Activated CD4-positive, alpha-beta memory T cell treated with anti-CD3 and anti-CD28 coated beads for 36 hours (primary cell): ENCODE measurements around the gene CRYBB3. TPM values are rescaled to one million over a fixed set of nuclear protein-coding genes. Genes with fewer than 3 reads are reported as not detected.

Experiments used
- CTCF ChIA-PET: fragments of 350-600 bp; sonication (Branson Sonifier 250); formaldehyde crosslinking; loops from one replicate; lab custom pipeline; 2021; ENCODE audit warnings: antibody characterized with exemption, inconsistent platforms; lab: Charles Lee
- POLR2A ChIA-PET: fragments of 350-600 bp; sonication (Branson Sonifier 250); formaldehyde crosslinking; loops from one replicate; lab custom pipeline; 2021; ENCODE audit warnings: antibody characterized with exemption; lab: Charles Lee
- DNase-seq: peaks from one replicate; pipeline ENCODE4 v3.0.0-alpha.2; 2020
- H3K27ac Mint-ChIP-seq: one replicate; pipeline ENCODE4 v1.8.0; 2021; ENCODE audit warnings: mixed read lengths
- H3K27me3 Mint-ChIP-seq: one replicate; pipeline ENCODE4 v1.8.0; 2021; ENCODE audit warnings: mixed read lengths
- H3K36me3 Mint-ChIP-seq: one replicate; pipeline ENCODE4 v1.8.0; 2021; ENCODE audit warnings: mixed read lengths
- H3K4me1 Mint-ChIP-seq: one replicate; pipeline ENCODE4 v1.8.0; 2021; ENCODE audit warnings: low read depth, mixed read lengths
- H3K4me3 Mint-ChIP-seq: one replicate; pipeline ENCODE4 v1.8.0; 2021; ENCODE audit warnings: mild to moderate bottlenecking, mixed read lengths
- H3K9me3 Mint-ChIP-seq: one replicate; pipeline ENCODE4 v1.8.0; 2021; ENCODE audit warnings: mixed read lengths
- intact Hi-C: fragments of 100-400 bp; cut with micrococcal nuclease; formaldehyde crosslinking; loops from one replicate; pipeline ENCODE4 v1.15.1; 2023
- total RNA-seq, 2 experiments: library from RNA; stranded (reverse); gene quantifications; one replicate each; pipeline ENCODE4 v1.2.3, GENCODE V29; 2021

CRYBB3 gene
- total RNA-seq, 2 experiments from 2014 or later, result 0.27 to 0.43 TPM

DNA sequence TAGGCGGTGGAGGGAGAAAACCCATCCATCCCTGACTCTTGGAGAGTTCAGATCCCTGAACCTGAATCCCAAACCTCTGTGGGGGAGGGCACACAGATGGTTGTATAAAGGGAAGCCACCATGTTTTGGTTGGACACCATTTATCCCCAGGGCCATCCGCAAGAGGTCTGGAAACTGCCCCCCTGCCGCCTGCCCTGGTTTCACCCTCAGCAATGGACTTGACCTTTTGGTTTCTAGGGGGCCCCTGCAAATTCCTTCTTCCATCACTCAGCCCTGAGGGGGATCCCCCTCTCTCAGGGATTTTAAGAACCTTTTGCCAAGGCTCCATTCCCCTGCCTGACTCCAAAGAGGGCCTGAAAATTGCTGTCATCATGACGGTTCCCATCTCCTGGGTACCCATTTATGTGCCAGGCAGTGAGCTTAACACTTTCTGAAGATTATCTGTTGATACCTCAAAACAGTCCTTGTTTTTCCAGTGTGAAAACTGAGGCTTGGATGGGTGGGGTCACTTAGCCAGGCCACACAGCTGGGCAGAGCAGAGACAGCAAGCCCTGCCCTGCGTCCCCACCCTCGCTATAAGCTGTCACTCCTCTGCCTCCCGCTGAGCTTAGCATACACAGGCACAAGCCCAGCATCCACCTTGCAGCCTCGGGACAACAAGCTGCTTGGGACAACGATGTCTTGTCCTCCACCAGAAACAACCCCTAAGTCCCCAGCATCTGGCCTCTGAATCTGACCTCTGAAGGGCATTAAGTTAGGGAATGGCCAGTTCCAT is 33.2 kb upstream of the CRYBB3 start:
- no peaks in the 10 kb centered on the region for H3K9me3 Mint-ChIP-seq
- H3K36me3 Mint-ChIP-seq, result no peaks in the 10 kb centered on the region
- CTCF ChIA-PET, result interaction anchor here (1.4 to 2.5 kb wide), 2 partner anchors 36 to 228 kb away, joined by 4 to 9 read pairs; no protein-coding TSS in a partner anchor
- POLR2A ChIA-PET, result no interaction called here
- no peak overlapping the region for H3K4me3 Mint-ChIP-seq
- no peak overlapping the region for H3K27ac Mint-ChIP-seq
- intact Hi-C loops, result no loop called here
- H3K4me1 Mint-ChIP-seq, result no peaks in the 10 kb centered on the region
- no peak for DNase-seq
- no peaks in the 10 kb centered on the region for H3K27me3 Mint-ChIP-seq

DNA sequence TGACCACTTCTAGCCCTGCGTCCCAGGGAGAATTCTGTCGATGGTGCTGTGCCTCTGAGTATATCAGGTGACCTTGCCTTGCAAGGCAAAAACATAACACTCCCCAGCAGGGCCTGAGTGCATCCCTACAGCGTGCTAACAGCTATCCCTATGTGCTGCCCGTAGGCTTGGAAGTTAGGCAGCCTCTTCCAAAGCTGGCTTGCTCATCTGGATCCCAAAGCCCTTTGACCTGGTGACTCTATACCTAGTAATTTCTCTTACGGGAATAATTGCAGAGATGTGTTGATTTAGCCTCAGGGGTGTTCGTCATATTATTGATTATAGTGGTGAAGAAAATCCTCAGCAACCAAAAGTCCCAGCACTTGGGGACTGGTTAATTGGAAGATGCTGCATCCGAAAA is 32.6 kb upstream of the CRYBB3 start:
- no peaks in the 10 kb centered on the region for H3K9me3 Mint-ChIP-seq
- H3K27ac Mint-ChIP-seq, result no peak overlapping the region
- H3K4me1 Mint-ChIP-seq, result no peaks in the 10 kb centered on the region
- no peak overlapping the region for H3K4me3 Mint-ChIP-seq
- POLR2A ChIA-PET, result no interaction called here
- intact Hi-C loops, result no loop called here
- H3K36me3 Mint-ChIP-seq, result no peaks in the 10 kb centered on the region
- CTCF ChIA-PET, result interaction anchor here (1.4 to 2.5 kb wide), 2 partner anchors 35 to 228 kb away, joined by 4 to 9 read pairs; no protein-coding TSS in a partner anchor
- DNase-seq, result no peak
- no peaks in the 10 kb centered on the region for H3K27me3 Mint-ChIP-seq

DNA sequence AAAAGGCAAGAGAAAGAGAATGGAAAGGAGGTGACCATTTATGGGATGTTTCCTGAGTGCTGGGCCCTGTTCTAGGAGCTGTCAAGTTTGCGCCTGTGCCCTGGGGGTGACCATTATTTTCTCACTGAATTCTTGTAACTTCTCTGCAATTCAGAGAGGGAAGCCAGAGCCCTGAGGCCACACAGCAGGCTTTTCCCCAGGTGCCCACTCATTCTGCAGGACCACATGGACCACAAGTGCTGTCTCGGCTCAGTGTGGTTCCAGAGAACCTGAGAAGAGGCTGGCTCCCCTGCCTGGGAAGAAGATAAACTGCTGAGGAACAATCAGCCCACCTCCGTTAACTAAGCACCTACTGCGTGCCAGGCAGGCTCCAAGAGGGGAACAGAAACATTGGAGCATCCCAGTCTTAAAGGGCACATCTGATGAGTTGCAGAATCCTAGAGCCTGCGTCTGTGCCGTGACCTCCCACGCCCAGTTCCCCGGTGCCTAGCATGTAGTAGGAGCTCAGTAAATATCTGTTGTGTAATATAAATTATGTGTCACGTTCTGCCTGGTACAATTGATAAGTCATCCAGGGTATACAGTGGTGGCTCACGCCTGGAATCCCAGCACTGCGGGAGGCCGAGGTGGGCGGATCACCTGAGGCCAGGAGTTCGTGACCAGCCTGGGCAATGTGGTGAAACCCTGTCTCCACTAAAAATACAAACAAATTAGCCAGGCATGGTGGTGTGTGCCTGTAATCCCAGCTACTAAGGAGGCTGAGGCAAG is 31.6 kb upstream of the CRYBB3 start:
- intact Hi-C loops, result no loop called here
- H3K4me1 Mint-ChIP-seq, result no peaks in the 10 kb centered on the region
- H3K36me3 Mint-ChIP-seq, result no peaks in the 10 kb centered on the region
- no peak overlapping the region for H3K27ac Mint-ChIP-seq
- DNase-seq, result no peak
- no peaks in the 10 kb centered on the region for H3K9me3 Mint-ChIP-seq
- H3K27me3 Mint-ChIP-seq, result no peaks in the 10 kb centered on the region
- ChIA-PET POLR2A (no interaction called here), CTCF (interaction anchor here (1.4 kb wide), 1 partner anchor 229 kb away, joined by 4 read pairs; no protein-coding TSS in a partner anchor)
- no peak overlapping the region for H3K4me3 Mint-ChIP-seq

DNA sequence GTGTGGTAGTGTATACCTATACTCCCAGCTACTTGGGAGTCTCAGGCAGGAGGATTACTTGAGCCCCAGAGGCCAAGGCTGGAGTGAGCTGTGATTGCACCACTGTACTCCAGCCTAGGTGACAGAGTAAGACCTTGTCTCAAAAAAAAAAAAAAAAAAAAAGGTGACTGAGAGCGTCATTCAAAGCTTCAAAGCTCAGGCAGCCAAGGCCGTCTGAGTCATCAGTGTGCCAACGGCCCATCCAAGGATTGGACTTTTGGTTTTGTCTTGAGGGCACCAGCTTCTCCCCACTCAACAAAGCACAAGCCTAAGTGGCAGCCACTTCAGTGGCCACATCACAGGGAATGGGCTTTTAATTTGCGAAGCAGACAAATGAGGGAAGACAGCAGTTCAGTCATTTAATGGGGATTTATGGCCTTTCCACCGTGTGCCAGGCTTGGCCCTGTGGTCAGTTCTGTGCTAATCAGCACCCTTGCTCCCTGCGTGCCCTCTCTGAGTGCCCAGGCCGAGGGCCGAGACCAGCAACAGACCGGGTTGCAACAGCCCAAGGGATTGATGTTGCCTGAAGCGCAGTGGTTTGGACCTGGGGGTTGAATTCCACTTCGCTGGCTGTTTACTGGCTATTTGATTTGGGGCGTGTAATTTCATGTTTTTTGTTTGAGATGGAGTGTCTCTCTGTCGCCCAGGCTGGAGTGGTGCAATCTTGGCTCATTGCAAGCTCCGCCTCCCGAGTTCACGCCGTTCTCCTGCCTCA is 30.2 kb upstream of the CRYBB3 start:
- no peaks in the 10 kb centered on the region for H3K9me3 Mint-ChIP-seq
- H3K36me3 Mint-ChIP-seq, result no peaks in the 10 kb centered on the region
- H3K27me3 Mint-ChIP-seq, result no peaks in the 10 kb centered on the region
- no peak overlapping the region for H3K4me3 Mint-ChIP-seq
- H3K27ac Mint-ChIP-seq, result no peak overlapping the region
- intact Hi-C loops, result loop anchor here (5.0 kb wide), 2 partner anchors 87 to 107 kb away; no protein-coding TSS in a partner anchor
- ChIA-PET CTCF (interaction anchor here (2.6 to 4.5 kb wide), 2 partner anchors 58 to 88 kb away, joined by 11 to 36 read pairs; no protein-coding TSS in a partner anchor), POLR2A (no interaction called here)
- DNase-seq, result no peak
- H3K4me1 Mint-ChIP-seq, result no peaks in the 10 kb centered on the region

DNA sequence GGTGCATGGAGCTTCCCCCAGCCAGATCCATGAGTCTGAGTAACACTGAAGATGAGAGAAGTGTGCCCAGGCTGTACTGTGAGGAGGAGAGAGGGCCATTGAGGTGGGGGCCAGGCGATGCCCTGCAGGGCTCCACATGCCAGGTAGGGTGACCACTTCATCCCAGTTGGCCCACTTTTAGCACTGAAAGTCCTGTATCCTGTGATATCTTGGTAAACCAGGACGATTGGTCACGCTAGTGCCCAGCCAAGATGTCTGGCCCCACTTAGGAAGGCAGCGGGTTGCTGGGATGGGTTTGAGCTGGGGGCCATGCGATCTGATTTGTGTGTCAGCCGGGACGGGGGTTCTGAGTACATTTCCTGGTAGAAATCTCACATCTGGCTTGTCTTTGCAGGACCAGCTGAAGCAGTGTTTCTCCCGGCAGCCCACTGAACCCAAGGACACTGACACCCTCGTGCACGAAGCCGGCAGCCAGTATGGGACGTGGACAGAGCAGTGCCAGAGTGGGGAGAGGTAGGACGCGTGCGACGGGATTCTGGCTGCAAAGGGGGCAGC is 29.2 kb upstream of the CRYBB3 start:
- intact Hi-C loops, result loop anchor here (5.0 kb wide), 2 partner anchors 88 to 108 kb away; no protein-coding TSS in a partner anchor
- Mint-ChIP-seq H3K27me3 (no peaks in the 10 kb centered on the region), H3K4me3 (no peak overlapping the region), H3K9me3 (no peaks in the 10 kb centered on the region), H3K27ac (no peak overlapping the region), H3K36me3 (peaks cover 2% of the 10 kb centered on the region), H3K4me1 (no peaks in the 10 kb centered on the region)
- DNase-seq, result no peak
- ChIA-PET CTCF (interaction anchor here (2.6 to 4.5 kb wide), 3 partner anchors 59 to 110 kb away, joined by 11 to 36 read pairs (median 14); no protein-coding TSS in a partner anchor), POLR2A (no interaction called here)

DNA sequence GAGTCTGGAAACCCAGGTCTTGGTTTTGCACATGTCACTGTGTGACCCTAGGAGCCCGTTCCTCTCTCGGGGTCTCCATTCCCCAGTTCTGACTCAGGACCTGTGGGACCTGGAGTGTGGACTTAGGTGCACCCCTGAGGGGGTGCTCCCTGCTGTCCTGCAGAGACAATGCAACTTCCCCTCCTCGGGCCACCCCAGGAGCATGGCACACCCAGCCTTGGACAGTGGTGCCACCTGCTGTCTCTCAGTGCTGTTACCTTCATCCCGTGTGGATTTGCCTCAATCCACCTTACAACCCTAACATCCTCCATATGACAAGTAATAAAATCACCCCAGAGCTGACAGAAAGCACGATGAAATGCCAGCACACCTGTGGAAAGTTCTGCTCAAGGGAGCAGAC is 27.5 kb upstream of the CRYBB3 start:
- no peaks in the 10 kb centered on the region for H3K4me1 Mint-ChIP-seq
- ChIA-PET CTCF (interaction anchor here (0.7 to 4.5 kb wide), 8 partner anchors 9 to 121 kb away, joined by 3 to 36 read pairs (median 9); no protein-coding TSS in a partner anchor), POLR2A (no interaction called here)
- no peaks in the 10 kb centered on the region for H3K9me3 Mint-ChIP-seq
- H3K36me3 Mint-ChIP-seq, result peaks cover 2% of the 10 kb centered on the region
- peak; percentile 58 for DNase-seq
- no peak overlapping the region for H3K4me3 Mint-ChIP-seq
- H3K27ac Mint-ChIP-seq, result no peak overlapping the region
- no peaks in the 10 kb centered on the region for H3K27me3 Mint-ChIP-seq
- intact Hi-C loops, result loop anchor here (5.0 kb wide), 2 partner anchors 90 to 110 kb away; no protein-coding TSS in a partner anchor

DNA sequence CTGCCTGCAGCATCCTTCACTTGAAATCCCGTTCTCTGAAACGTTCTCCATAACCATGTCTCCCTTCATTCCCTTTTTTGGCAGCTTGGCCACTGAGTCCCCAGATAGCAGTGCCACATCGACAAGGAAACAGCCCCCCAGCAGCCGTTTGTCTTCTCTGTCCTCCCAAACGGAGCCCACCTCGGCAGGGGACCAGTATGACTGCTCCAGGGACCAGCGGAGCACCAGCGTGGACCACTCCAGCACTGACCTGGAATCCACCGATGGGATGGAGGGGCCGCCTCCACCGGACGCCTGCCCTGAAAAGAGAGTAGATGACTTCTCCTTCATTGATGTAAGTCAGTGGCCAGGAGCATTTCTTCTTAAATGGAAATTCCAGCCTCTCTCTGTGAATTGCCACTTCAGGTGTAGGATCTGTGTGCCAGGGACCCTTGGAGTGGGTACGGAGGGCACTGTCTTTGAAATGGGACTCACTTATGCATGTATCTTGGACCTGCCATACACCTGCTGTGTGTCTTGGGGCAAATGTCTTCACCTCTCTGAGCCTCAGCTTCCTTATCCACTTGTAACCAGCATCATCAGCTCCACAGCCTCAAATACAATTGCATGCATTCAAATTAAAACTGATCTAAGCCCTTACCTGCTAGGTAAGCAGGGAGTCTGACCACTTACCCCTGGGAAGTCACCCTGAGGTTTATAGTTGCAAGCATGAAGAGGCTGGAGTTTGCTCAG is 25.3 kb upstream of the CRYBB3 start:
- no peaks in the 10 kb centered on the region for H3K27me3 Mint-ChIP-seq
- POLR2A ChIA-PET, result no interaction called here
- intact Hi-C loops, result loop anchor here (5.0 kb wide), 2 partner anchors 92 to 112 kb away; no protein-coding TSS in a partner anchor
- H3K27ac Mint-ChIP-seq, result no peak overlapping the region
- peaks cover 1% of the 10 kb centered on the region for H3K9me3 Mint-ChIP-seq
- no peak overlapping the region for H3K4me3 Mint-ChIP-seq
- H3K36me3 Mint-ChIP-seq, result peaks cover 8% of the 10 kb centered on the region
- H3K4me1 Mint-ChIP-seq, result no peaks in the 10 kb centered on the region
- CTCF ChIA-PET, result interaction anchor here (1.0 to 4.5 kb wide), 3 partner anchors 12 to 98 kb away, joined by 3 to 36 read pairs (median 10); no protein-coding TSS in a partner anchor
- no peak for DNase-seq

DNA sequence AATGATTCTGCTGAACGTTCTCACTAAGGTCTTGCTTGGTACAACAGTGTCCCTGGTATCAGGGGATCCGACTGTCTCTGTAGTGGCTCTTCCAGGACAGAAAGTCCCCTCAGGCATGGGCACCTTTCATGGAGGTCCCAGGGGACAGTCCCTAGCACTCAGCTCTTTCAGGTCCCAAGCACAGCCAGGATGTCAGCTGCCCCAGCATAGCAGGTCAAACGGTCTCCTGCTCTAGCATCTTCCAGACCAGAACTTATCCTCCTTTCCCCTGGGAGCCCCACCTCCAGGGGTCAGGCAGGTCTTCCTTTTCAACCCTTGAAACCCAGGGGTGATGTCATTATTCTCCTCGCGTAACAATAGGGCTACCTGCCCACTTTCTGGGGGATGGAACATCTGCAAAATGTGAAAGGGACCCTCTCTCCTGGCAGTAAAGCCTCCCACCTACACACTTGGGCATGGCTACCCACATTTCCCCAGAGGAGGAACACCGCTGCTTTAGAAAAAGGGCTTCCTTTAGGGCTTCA is 24.7 kb upstream of the CRYBB3 start:
- intact Hi-C loops, result loop anchor here (5.0 kb wide), 2 partner anchors 93 to 113 kb away; no protein-coding TSS in a partner anchor
- ChIA-PET POLR2A (no interaction called here), CTCF (interaction anchor here (0.6 kb wide), 1 partner anchor 53 kb away, joined by 3 read pairs; no protein-coding TSS in a partner anchor)
- Mint-ChIP-seq H3K9me3 (peaks cover 7% of the 10 kb centered on the region), H3K27ac (no peak overlapping the region), H3K4me3 (no peak overlapping the region), H3K36me3 (peaks cover 14% of the 10 kb centered on the region), H3K4me1 (no peaks in the 10 kb centered on the region), H3K27me3 (no peaks in the 10 kb centered on the region)
- DNase-seq, result no peak

DNA sequence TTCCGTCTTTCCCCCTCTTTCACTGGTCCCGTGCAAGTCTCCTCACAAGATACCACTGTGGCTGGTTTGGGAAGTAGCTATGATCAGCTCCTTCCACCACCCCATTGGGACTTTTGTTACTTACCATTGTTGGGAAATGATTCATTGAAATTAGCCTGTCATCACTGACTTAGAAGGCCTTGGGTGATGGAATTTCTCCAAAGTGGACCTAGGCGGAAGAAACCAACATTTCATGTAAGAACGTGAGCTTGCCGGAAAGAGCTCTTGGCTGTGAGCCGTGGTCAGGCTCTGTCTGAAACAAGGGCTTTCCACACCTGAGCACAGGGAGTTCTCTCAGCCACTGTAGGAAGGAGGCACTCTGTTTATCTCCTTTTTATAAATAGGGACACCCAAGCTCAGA is 23.5 kb upstream of the CRYBB3 start:
- no peak overlapping the region for H3K4me3 Mint-ChIP-seq
- H3K9me3 Mint-ChIP-seq, result peaks cover 9% of the 10 kb centered on the region
- H3K27me3 Mint-ChIP-seq, result no peaks in the 10 kb centered on the region
- intact Hi-C loops, result no loop called here
- H3K27ac Mint-ChIP-seq, result no peak overlapping the region
- ChIA-PET POLR2A (no interaction called here), CTCF (interaction anchor here (1.0 kb wide), 2 partner anchors 25 to 60 kb away, joined by 3 read pairs; no protein-coding TSS in a partner anchor)
- H3K4me1 Mint-ChIP-seq, result no peaks in the 10 kb centered on the region
- no peak for DNase-seq
- peaks cover 16% of the 10 kb centered on the region for H3K36me3 Mint-ChIP-seq

DNA sequence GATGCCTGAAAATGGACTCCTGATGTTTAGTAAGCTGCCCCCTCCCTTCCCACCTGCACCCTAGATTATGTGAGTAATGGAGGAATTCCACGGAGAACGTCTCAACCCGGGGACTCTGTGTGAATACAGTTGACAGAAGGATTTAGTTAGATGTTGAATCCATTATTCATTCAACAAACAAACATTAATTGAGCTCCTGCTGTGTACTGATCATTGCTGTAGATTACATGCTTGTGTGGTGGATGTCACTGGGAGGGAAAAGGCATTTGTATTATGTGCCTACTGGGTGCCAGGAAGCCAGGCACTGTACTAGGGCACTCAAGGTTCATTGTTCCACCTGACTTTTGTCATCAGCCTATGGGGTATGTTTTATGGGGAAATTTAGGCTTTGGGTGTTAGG is 22.9 kb upstream of the CRYBB3 start:
- ChIA-PET CTCF (interaction anchor here (1.0 kb wide), 2 partner anchors 25 to 59 kb away, joined by 3 read pairs; no protein-coding TSS in a partner anchor), POLR2A (no interaction called here)
- DNase-seq, result no peak
- H3K27me3 Mint-ChIP-seq, result no peaks in the 10 kb centered on the region
- no peaks in the 10 kb centered on the region for H3K4me1 Mint-ChIP-seq
- H3K27ac Mint-ChIP-seq, result no peak overlapping the region
- H3K4me3 Mint-ChIP-seq, result no peak overlapping the region
- intact Hi-C loops, result no loop called here
- peaks cover 16% of the 10 kb centered on the region for H3K36me3 Mint-ChIP-seq
- peaks cover 9% of the 10 kb centered on the region for H3K9me3 Mint-ChIP-seq
